HG03175 (cell line): ENCODE data around the gene SMARCE1.

Experiments
- ATAC-seq: cut with Tn5 transposase; IDR thresholded peaks from one replicate; pipeline ENCODE4 v1.9.1; 2021; ENCODE audit warnings: mild to moderate bottlenecking, moderate library complexity; ENCODE audit not compliant: unreplicated experiment

Gene SMARCE1

GRCh38 chr17:40647624-40648383 is at the start of gene SMARCE1:
TSS of gene SMARCE1 (minus strand) at chr17:40647818. CDS start at chr17:40645802, 2,016 bp downstream.
- ATAC-seq = peak; percentile 71

GRCh38 chr17:40697297-40697696 is 49.7 kb upstream of the SMARCE1 start:
- ATAC-seq = no peak

GRCh38 chr17:40696651-40697072 is 49.0 kb upstream of the SMARCE1 start:
- no peak for ATAC-seq

- no peak for ATAC-seq
These were observed 48.4 kb upstream of the SMARCE1 start for GRCh38 chr17:40695874-40696472.

- ATAC-seq = no peak
These were observed 47.0 kb upstream of the SMARCE1 start for GRCh38 chr17:40694584-40694983.

GRCh38 chr17:40687106-40687505 is 39.5 kb upstream of the SMARCE1 start:
- ATAC-seq = no peak

- ATAC-seq = no peak
These were observed 38.6 kb upstream of the SMARCE1 start for GRCh38 chr17:40686192-40686591.

- no peak for ATAC-seq
These were observed 33.4 kb upstream of the SMARCE1 start for GRCh38 chr17:40680998-40681397.

- ATAC-seq = no peak
These were observed 31.9 kb upstream of the SMARCE1 start for GRCh38 chr17:40679523-40679907.

- ATAC-seq = no peak
These were observed 31.4 kb upstream of the SMARCE1 start for GRCh38 chr17:40678902-40679522.

GRCh38 chr17:40675905-40676304 is 28.3 kb upstream of the SMARCE1 start:
- no peak for ATAC-seq

- ATAC-seq = no peak
These were observed 25.0 kb upstream of the SMARCE1 start for GRCh38 chr17:40672654-40673053.

GRCh38 chr17:40671282-40671681 is 23.7 kb upstream of the SMARCE1 start:
- ATAC-seq = no peak

GRCh38 chr17:40666331-40666730 is 18.7 kb upstream of the SMARCE1 start:
- ATAC-seq = no peak

- no peak for ATAC-seq
These were observed 17.1 kb upstream of the SMARCE1 start, which contains the start of gene KRT222 for GRCh38 chr17:40664582-40665333. TSS of gene KRT222 (minus strand) at chr17:40665177. CDS start at chr17:40665099, 78 bp downstream.

GRCh38 chr17:40663252-40663651 is 15.6 kb upstream of the SMARCE1 start:
- no peak for ATAC-seq

- ATAC-seq = no peak
These were observed 12.3 kb upstream of the SMARCE1 start for GRCh38 chr17:40659911-40660310.

- ATAC-seq = no peak
These were observed 10.8 kb upstream of the SMARCE1 start for GRCh38 chr17:40658396-40658795.

GRCh38 chr17:40651939-40652338 is 4.3 kb upstream of the SMARCE1 start:
- no peak for ATAC-seq

- ATAC-seq = no peak
These were observed 858 bp upstream of the SMARCE1 start for GRCh38 chr17:40648384-40648968.
